Ureter (tissue), 1 donor: ENCODE measurements around the gene POGZ. TPM values are rescaled to one million over a fixed set of nuclear protein-coding genes. Genes with fewer than 3 reads are reported as not detected.

Source experiments
- DNase-seq: peaks from one replicate; pipeline ENCODE4 v3.0.0-alpha.2; 2020; ENCODE audit warnings: low spot score
- total RNA-seq: library from RNA; stranded (reverse); gene quantifications from one replicate; pipeline ENCODE4 v1.2.4, GENCODE V29; 2023
- donor health status: DM: yes; HTN: yes; CAD: no.

The POGZ gene
- total RNA-seq, 1 donor from 2014 or later = 175 TPM

GRCh38 chr1:151372058-151372934 lies 87.0 kb downstream of the POGZ start, which contains the start of gene SELENBP1:
Gene SELENBP1, minus strand, starts transcription at chr1:151372705. Its CDS starts 64 bp downstream, at chr1:151372641.
- DNase-seq = peak; percentile 90

- peak; percentile 75 for DNase-seq
Measured at GRCh38 chr1:151371370-151372057, 87.8 kb downstream of the POGZ start.

GRCh38 chr1:151370211-151370911 lies 88.9 kb downstream of the POGZ start:
- DNase-seq = no peak

- DNase-seq = no peak
Measured at GRCh38 chr1:151369621-151370048, 89.7 kb downstream of the POGZ start.

GRCh38 chr1:151369302-151369610 lies 90.0 kb downstream of the POGZ start:
- no peak for DNase-seq

- DNase-seq = no peak
Measured at GRCh38 chr1:151368393-151369301, 90.6 kb downstream of the POGZ start.

GRCh38 chr1:151367658-151368392 lies 91.5 kb downstream of the POGZ start:
- no peak for DNase-seq

- DNase-seq = no peak
Measured at GRCh38 chr1:151364996-151365395, 94.3 kb downstream of the POGZ start.

- no peak for DNase-seq
Measured at GRCh38 chr1:151362308-151363155, 96.8 kb downstream of the POGZ start.

- DNase-seq = no peak
Measured at GRCh38 chr1:151361883-151362282, 97.4 kb downstream of the POGZ start.

GRCh38 chr1:151356696-151357095 lies 102.6 kb downstream of the POGZ start:
- DNase-seq = no peak

Other genes with a start within 250 kb of the POGZ start
- 120 TPM for gene PSMD4, start 204.8 kb downstream of the POGZ start, total RNA-seq
- 27.8 TPM for gene ZNF687, start 177.2 kb downstream of the POGZ start, total RNA-seq
- 91.5 TPM for gene PI4KB, start 132.1 kb downstream of the POGZ start, total RNA-seq
- 32.5 TPM for gene RFX5, start 112.2 kb downstream of the POGZ start, total RNA-seq
- gene SELENBP1, start 86.8 kb downstream of the POGZ start, total RNA-seq = 57.1 TPM
- 205 TPM for gene PSMB4, start 59.9 kb downstream of the POGZ start, total RNA-seq
- gene CGN, start 51.9 kb upstream of the POGZ start, total RNA-seq = 67.4 TPM
- 29.5 TPM for gene TUFT1, start 80.8 kb upstream of the POGZ start, total RNA-seq
- 48.9 TPM for gene SNX27, start 152.6 kb upstream of the POGZ start, total RNA-seq